Measurements from ENCODE around the gene RTN4RL1.

- TF ChIP-seq, protein P1, sequence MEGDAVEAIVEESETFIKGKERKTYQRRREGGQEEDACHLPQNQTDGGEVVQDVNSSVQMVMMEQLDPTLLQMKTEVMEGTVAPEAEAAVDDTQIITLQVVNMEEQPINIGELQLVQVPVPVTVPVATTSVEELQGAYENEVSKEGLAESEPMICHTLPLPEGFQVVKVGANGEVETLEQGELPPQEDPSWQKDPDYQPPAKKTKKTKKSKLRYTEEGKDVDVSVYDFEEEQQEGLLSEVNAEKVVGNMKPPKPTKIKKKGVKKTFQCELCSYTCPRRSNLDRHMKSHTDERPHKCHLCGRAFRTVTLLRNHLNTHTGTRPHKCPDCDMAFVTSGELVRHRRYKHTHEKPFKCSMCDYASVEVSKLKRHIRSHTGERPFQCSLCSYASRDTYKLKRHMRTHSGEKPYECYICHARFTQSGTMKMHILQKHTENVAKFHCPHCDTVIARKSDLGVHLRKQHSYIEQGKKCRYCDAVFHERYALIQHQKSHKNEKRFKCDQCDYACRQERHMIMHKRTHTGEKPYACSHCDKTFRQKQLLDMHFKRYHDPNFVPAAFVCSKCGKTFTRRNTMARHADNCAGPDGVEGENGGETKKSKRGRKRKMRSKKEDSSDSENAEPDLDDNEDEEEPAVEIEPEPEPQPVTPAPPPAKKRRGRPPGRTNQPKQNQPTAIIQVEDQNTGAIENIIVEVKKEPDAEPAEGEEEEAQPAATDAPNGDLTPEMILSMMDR (IDR thresholded peaks at IDR 0.05) = no peak
- no peak for TF ChIP-seq POLR2A (IDR thresholded peaks at IDR 0.05)
Observed at GRCh38 chr17:2047590-2047989, 22.5 kb upstream of the RTN4RL1 start.

Data from suprapubic skin (tissue), 3 donors.